NCI-H1930 (cell line): ENCODE results near the gene KRT76.

ENCODE experiments used
- DNase-seq, 2 experiments: peaks; one replicate each; lab custom pipeline; 2025; lab: John Stamatoyannopoulos, UW

KRT76 gene

DNA sequence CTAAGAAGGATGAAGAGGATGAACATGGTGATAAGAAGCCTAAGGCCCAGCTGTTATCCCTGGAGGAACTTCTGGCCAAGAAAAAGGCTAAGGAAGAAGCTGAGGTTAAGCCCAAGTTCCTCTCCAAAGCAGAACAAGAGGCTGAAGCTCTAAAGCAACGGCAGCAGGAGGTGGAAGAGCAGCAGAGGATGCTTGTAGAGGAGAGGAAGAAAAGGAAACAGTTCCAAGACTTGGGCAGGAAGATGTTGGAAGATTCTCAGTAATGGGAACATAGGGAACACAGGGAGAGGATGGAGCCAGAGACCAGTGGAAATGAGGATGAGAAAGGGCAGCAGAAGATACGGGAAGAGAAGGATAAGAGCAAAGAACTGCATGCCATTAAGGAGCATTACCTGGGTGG is 46.4 kb downstream of the KRT76 start:
- no peak for DNase-seq

DNA sequence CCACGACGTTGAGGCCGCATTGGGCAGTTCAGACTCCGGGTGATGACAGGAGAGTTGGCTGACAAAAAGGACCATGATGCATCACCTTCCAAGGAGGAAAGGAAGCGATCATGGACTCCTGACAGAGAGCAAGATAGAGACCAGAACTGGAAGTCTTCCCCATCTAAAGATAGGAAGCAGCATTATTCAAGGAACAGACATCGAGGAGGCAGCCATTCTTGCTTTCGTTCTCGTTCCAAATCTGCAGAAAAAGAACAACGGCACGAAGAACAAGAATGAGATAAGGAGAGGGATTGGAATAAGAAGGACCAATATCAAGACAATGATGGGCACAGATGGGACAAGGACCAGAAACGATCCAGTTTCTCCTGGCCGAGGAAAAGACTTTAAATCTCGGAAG is 46.8 kb downstream of the KRT76 start:
- DNase-seq = no peak

DNA sequence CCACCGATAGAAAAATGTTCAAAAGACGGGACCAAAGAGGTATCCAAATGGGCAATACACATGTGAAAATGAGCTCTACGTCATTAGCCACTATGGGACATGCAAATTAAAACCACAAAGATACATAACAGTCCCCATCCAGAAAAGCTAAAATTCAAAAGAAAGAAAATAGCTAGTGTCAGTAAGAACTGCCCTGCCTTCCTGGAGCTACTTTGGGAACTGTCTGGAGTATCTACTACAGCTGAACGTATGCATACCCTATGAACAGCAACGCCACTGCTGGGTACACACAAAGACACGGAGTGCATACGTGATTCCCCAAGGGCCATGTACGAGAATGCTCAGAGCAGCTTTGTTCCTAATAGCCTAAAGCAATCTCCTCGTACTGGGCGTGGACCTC is 48.0 kb downstream of the KRT76 start:
- no peak for DNase-seq

DNA sequence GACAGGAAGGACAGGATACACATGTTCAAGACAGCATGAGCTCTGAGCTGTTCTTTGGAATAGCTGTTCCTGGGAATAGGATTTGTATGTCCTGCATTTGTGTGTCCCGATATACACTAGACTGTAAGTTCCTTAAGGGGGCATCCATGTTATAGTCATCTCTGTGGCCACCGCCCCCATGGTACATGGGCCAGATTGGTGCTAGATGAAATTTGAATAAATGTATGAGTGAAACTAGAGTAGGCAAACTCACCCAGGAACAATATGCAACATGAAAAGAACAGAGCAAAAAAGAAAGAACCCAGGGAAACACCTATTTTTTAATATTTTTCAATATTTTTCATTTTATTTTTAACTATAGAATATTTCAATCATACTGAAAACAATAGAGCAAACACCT is 48.8 kb downstream of the KRT76 start:
- no peak for DNase-seq

DNA sequence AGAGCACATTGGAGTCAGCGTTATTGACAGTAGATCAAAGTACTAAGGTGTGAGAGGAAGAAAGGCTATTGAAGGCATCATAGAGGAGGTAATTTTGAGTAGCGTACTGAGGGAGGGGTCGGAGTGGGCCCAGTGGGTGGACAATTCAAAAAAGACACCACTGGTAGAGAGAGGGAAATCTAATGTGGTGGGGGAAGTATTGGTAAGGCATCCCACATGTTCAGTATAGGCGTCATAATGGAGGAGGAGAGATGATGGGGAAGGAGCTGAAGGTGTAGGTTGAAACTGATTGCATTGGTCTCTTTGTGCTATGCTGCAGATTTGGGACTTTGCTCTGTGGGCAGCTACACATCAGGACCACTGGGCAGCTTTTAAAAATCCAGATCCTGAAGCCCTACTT is 50.1 kb downstream of the KRT76 start:
- DNase-seq = no peak

DNA sequence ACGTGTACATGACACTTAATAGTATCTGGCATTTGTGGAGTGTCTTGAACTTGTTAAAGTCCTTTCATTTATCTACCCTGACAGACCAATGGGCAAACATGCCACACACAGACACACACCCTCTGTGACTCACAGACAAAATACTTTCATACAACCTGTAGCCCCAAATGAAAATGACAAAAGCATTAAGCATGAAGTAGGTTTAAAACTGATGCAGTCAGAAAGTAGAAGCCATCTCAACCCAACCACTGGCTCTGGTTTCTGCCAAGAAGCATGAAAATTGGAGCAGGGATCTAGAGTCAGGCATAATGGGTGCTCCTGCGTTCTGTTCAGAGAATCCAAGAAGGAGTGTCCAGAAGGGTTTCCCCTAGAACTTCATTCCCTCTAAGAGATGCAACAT is 50.7 kb downstream of the KRT76 start:
- no peak for DNase-seq

DNA sequence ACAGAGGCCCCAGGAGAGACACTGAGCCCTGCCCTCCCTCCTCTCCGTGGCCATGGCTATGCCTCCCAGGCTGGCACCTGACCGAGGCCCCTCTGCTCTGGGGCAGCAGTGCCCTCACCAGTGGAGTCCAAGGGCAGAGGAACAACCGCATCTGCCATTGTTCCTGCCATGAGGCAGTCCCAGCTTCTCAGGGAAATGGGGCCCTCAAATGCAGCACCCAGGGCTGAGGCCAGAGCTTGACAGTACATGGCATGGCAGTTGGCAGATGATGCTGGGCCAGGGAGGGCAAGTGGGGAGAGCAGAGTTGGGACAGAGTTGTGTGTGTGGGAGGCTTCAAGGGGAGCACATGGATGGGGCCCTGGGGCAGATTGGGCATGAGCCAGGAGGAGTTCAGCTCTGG is 52.8 kb downstream of the KRT76 start:
- DNase-seq = no peak

DNA sequence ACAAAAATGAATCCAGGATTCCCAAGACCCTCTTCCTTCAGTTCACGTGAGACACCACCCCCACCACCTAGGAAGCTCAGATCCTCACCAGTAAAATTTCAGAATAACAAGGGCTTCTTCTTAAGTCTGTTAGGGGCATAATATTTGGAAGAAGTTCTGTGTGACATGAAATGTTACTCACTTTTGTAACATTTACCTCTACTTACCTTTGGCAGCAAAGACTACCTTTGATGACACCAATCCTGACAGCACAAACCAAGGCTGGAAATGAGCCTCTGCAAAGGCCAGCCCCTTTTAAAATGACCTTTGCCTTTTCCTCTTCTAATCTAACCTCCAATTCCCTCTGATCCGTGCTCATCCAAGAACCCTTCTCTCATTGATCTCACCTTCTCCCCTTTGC is 54.5 kb downstream of the KRT76 start:
- DNase-seq = no peak

DNA sequence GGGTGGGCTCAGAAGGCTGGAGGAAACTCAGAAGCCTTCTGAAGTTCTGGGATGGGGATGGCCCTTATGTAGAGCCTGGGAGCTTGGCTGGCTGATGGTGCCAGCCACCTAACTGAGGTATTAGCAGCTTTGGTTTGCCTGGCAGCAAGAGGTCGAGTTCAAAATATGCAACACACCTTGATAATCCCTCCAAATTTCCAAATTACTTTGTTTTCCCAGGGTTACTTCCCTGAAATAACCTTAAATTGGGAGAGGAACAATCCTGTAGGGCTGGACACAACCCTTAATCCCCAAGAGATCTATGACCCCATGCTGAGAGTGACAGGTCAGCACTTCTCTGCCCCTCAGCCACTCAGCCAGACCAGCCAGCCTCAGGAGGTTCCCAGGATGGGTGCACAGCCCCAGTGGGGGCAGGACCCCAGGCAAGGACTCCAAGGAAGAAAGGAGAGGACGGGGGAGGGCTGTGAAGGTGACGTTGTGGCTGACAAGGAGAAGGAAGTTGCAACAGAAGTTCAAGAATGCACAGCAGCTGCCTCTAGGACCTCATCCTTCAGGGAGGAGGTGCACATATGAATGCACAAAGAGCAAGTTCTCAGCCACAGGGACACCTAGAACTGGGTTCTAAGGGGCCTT is 55.2 kb downstream of the KRT76 start:
- DNase-seq = no peak

DNA sequence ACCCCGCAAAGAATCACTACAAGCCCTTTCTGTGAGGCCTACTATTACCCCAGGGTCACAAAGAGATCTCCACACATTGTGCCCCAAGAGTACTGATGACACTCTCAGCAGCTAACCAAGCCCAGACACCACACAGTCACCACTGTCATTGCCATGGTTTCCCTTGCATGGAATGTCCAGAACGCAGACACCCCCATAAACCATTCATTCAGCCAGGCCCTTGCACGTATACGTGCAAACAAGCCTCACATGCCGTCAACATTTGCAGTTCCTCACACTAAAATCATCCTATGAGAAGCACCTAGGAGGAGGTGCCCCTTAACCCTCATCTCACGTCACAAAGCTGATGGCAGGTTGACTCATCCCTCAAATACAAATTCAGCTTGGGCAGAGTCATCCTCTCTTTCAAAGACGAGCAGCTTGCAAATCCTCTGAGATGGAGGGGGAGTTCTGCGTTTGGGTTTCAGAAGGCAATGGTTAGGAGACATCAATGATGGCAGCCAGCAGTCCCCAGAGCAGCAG is 56.7 kb downstream of the KRT76 start:
- DNase-seq = no peak
